HFF-Myc (cell line): ENCODE data around the gene CACTIN.

ENCODE experiments used
- DNase-seq: peaks from one replicate; pipeline ENCODE4 v3.0.0-alpha.2; 2011; ENCODE audit warnings: low read depth; ENCODE audit errors: extremely low read depth
- H3K4me3 ChIP-seq: replicated peaks from 2 replicates; pipeline ENCODE4 v1.5.1; 2011; ENCODE audit warnings: low read depth, mild to moderate bottlenecking, control low read depth, low read length
- CTCF ChIP-seq: IDR thresholded peaks from 2 replicates; pipeline ENCODE4 v1.5.1; 2012; ENCODE audit warnings: mild to moderate bottlenecking, low read depth, low read length, control low read depth; ENCODE audit errors: missing control alignments

CACTIN gene

GRCh38 chr19:3661284-3662238 is 35.0 kb upstream of the CACTIN start:
- no peak for DNase-seq
- no peak overlapping the region for H3K4me3 ChIP-seq
- no peak for TF ChIP-seq CTCF

GRCh38 chr19:3660493-3661219 is 34.1 kb upstream of the CACTIN start:
- no peak overlapping the region for H3K4me3 ChIP-seq
- TF ChIP-seq CTCF, result no peak
- no peak for DNase-seq

DNA sequence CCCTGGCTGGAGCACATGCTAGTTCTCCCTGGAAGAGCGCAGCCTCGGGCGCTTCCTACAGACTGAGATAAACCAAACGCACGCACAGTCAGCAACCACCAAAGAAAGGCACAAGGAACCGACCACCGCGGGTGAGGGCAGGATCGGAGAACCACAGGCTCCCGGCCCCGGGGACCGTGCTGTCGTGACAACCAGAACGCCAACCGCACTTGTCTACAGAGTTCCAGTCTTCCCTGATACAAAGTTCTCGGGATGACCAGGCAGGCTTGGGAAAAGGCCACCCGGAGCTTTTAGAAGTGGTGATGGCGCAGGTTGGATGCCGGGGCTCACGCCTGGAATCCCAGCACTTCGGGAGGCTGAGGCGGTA is 33.1 kb upstream of the CACTIN start:
- no peak for DNase-seq
- no peak overlapping the region for H3K4me3 ChIP-seq
- no peak for TF ChIP-seq CTCF

- no peak overlapping the region for H3K4me3 ChIP-seq
- no peak for TF ChIP-seq CTCF
- no peak for DNase-seq
Measured at GRCh38 chr19:3658870-3659745, 32.5 kb upstream of the CACTIN start.

DNA sequence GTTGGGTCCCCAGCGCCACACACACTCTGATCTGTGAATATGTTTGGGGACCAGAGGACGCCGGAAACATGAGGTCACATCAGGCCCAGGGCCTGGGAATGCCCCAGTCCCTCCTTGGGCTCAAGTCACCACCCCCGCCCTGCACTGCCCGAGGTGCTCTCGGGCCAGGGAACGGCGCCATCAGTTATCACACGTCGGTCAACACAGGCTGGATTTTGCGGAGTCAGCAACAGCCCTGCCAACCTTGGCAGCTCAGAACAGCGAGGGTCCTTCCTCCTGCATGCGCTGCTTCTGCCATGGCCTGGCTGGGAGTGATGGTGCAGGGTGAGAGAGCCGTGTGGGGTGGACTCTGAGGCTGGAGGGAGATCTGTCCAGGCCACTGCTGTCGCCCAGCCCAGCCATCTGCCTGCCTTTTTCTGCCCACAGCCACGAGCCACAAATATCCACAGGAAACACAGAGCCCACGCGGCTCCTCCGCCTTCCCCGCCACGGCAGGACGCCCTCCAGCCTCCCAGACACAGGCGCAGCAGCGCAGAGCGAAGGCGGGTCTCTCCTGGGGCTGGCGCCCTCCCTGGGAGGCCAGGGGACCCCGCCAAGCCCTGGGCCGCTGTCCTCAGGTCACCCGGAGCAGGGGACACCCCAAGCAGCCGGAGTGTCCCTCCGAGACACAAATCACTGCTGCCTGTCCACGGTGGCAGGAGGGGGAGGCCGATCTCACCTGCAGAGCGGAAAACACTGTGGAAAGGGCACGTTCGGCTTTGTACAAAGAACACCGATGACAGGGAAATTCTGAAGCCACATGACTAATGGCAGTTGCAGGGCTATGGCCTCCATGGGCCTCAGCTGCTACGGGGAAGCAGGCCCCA is 31.6 kb upstream of the CACTIN start:
- no peak overlapping the region for H3K4me3 ChIP-seq
- TF ChIP-seq CTCF, result no peak
- DNase-seq, result no peak

DNA sequence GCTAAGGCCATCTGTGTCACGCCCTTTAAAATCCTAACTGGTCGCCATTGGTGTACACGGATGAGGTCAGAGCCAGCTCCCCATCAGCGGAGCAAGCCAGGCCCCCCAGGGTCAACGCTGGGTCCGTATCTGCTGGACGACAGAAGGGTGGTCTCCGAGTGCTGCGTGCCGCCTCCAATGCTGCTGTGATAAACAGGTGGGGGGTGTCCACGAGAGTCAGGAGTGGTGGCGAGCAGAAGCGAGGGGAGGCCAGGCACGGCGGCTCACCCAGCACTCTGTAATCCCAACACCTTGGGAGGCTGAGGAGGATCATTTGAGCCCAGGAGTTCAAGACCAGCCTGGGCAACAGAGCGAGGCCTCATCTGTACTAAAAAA is 30.8 kb upstream of the CACTIN start:
- no peak overlapping the region for H3K4me3 ChIP-seq
- no peak for TF ChIP-seq CTCF
- DNase-seq, result no peak
